SK-N-SH (cell line): ENCODE measurements around the gene MRPS18A. TPM values are rescaled to one million over a fixed set of nuclear protein-coding genes. Genes with fewer than 3 reads are reported as not detected.

Source experiments
- CTCF ChIA-PET: fragments of 300-600, 350-600 bp; formaldehyde crosslinking; extraction: SDS; loops from one replicate; lab custom pipeline; 2021; lab: Yijun Ruan, JAX
- POLR2A ChIA-PET: fragments of 350-600 bp; sonication (Branson Sonifier 250); formaldehyde crosslinking; extraction: SDS; loops from one replicate; lab custom pipeline; 2020; ENCODE audit warnings: antibody characterized with exemption, inconsistent platforms; lab: Yijun Ruan, JAX
- DNase-seq: peaks from one replicate; pipeline ENCODE4 v3.0.0; 2012
- H2AFZ ChIP-seq: fragments of 200-600 bp; sonication (generic); 2 replicates; pipeline ENCODE4 v1.8.1; 2016; ENCODE audit warnings: antibody characterized with exemption, mild to moderate bottlenecking, low read depth
- H3F3A ChIP-seq: fragments of 200-600 bp; sonication (generic); replicated peaks from 2 replicates; pipeline ENCODE3; 2016; ENCODE audit warnings: antibody characterized with exemption, mild to moderate bottlenecking; ENCODE audit not compliant: insufficient read depth
- H3K27ac ChIP-seq, 2 experiments: fragments of 200-500 bp in 1 of 2; fragments of 200-600 bp in 1 of 2; sonication (Bioruptor generic) in 1 of 2; sonication (generic), shearing (Covaris generic) in 1 of 2; 2 replicates each; pipeline versions ENCODE4 v1.5.1 to v1.6.1; 2014 to 2016; ENCODE audit warnings: low read depth in 2 of 2, inconsistent platforms in 1 of 2, low read length in 1 of 2, mild to moderate bottlenecking in 1 of 2, mixed read lengths in 1 of 2
- H3K27me3 ChIP-seq: fragments of 200-600 bp; sonication (generic), shearing (Covaris generic); 2 replicates; pipeline ENCODE4 v1.6.1; 2016; ENCODE audit warnings: mixed run types; ENCODE audit not compliant: insufficient read depth
- H3K36me3 ChIP-seq, 2 experiments: fragments of 200-500 bp in 1 of 2; fragments of 200-600 bp in 1 of 2; sonication (Bioruptor generic) in 1 of 2; sonication (generic) in 1 of 2; replicated peaks in 1 of 2; 2 replicates each; pipeline versions ENCODE3 to v1.5.1; 2014 to 2016; ENCODE audit warnings: low read length in 1 of 2, mild to moderate bottlenecking in 1 of 2; ENCODE audit not compliant: insufficient read depth in 2 of 2, control insufficient read depth in 1 of 2
- H3K4me1 ChIP-seq, 2 experiments: fragments of 200-500 bp in 1 of 2; fragments of 200-600 bp in 1 of 2; sonication (Bioruptor generic) in 1 of 2; sonication (generic), shearing (Covaris generic) in 1 of 2; 2 replicates each; pipeline versions ENCODE4 v1.5.1 to v1.6.1; 2014 to 2016; ENCODE audit warnings: low read depth in 1 of 2, low read length in 1 of 2, mixed run types in 1 of 2; ENCODE audit not compliant: insufficient read depth in 2 of 2, control insufficient read depth in 1 of 2
- H3K4me2 ChIP-seq: fragments of 200-600 bp; sonication (generic), shearing (Covaris generic); 2 replicates; pipeline ENCODE4 v1.6.1; 2017; ENCODE audit warnings: mixed run types
- H3K4me3 ChIP-seq, 2 experiments: fragments of 200-500 bp in 1 of 2; fragments of 200-600 bp in 1 of 2; sonication (Bioruptor generic) in 1 of 2; sonication (generic), shearing (Covaris generic) in 1 of 2; 2 replicates each; pipeline versions ENCODE4 v1.5.1 to v1.8.1; 2014 to 2016; ENCODE audit warnings: low read depth in 2 of 2, inconsistent platforms in 1 of 2, low read length in 1 of 2, mild to moderate bottlenecking in 1 of 2, mixed read lengths in 1 of 2, moderate library complexity in 1 of 2
- H3K79me2 ChIP-seq: fragments of 200-600 bp; sonication (generic); 2 replicates; pipeline ENCODE4 v1.8.1; 2017; ENCODE audit warnings: mild to moderate bottlenecking; ENCODE audit not compliant: insufficient read depth
- H3K9ac ChIP-seq: fragments of 200-600 bp; sonication (generic); 2 replicates; pipeline ENCODE4 v1.6.1; 2017; ENCODE audit warnings: mixed run types
- H3K9me2 ChIP-seq: fragments of 200-600 bp; sonication (generic); 2 replicates; pipeline ENCODE4 v1.6.1; 2017; ENCODE audit warnings: mixed run types
- H3K9me3 ChIP-seq: fragments of 200-600 bp; sonication (generic); 2 replicates; pipeline ENCODE4 v1.6.1; 2017; ENCODE audit warnings: mixed run types, mild to moderate bottlenecking, moderate library complexity
- H4K20me1 ChIP-seq: fragments of 200-600 bp; sonication (generic); 2 replicates; pipeline ENCODE4 v1.6.1; 2017; ENCODE audit warnings: mild to moderate bottlenecking, mixed run types; ENCODE audit not compliant: insufficient read depth
- FOSL2 ChIP-seq: IDR thresholded peaks from 2 replicates; pipeline ENCODE4 v1.4.0; 2012; ENCODE audit warnings: low read depth, mild to moderate bottlenecking, moderate library complexity, borderline replicate concordance
- FOXM1 ChIP-seq: IDR thresholded peaks from 2 replicates; pipeline ENCODE4 v1.4.0; 2012; ENCODE audit warnings: low read depth, mild to moderate bottlenecking
- GABPA ChIP-seq: IDR thresholded peaks from 2 replicates; pipeline ENCODE4 v1.4.0; 2012; ENCODE audit warnings: low read depth, mild to moderate bottlenecking
- JUND ChIP-seq: IDR thresholded peaks from 2 replicates; pipeline ENCODE4 v1.4.0; 2012
- MEF2A ChIP-seq: IDR thresholded peaks from 2 replicates; pipeline ENCODE4 v1.4.0; 2012; ENCODE audit warnings: low read depth, borderline replicate concordance
- MXI1 ChIP-seq: IDR thresholded peaks from 2 replicates; pipeline ENCODE4 v1.6.1; 2012; ENCODE audit warnings: mild to moderate bottlenecking, low read depth, low read length, improper control_type of control experiment
- NFIC ChIP-seq: IDR thresholded peaks from 2 replicates; pipeline ENCODE4 v1.4.0; 2012; ENCODE audit warnings: borderline replicate concordance
- NRF1 ChIP-seq: IDR thresholded peaks from 2 replicates; pipeline ENCODE4 v1.6.1; 2012; ENCODE audit warnings: low read depth, mild to moderate bottlenecking, low read length
- RCOR1 ChIP-seq: fragments of 150-350 bp; IDR thresholded peaks from 2 replicates; pipeline ENCODE4 v1.6.1; 2017; ENCODE audit warnings: antibody characterized with exemption, low read length
- RXRA ChIP-seq: IDR thresholded peaks from 2 replicates; pipeline ENCODE4 v1.4.0; 2012; ENCODE audit warnings: low read depth, mild to moderate bottlenecking, borderline replicate concordance
- SIN3A ChIP-seq: IDR thresholded peaks from 2 replicates; pipeline ENCODE4 v1.6.1; 2012; ENCODE audit warnings: low read depth, mild to moderate bottlenecking, low read length, moderate library complexity, borderline replicate concordance
- SMC3 ChIP-seq: IDR thresholded peaks from 2 replicates; pipeline ENCODE4 v1.6.1; 2012; ENCODE audit warnings: low read depth, low read length, improper control_type of control experiment
- TAF1 ChIP-seq: IDR thresholded peaks from 2 replicates; pipeline ENCODE4 v1.6.1; 2012; ENCODE audit warnings: low read depth, mild to moderate bottlenecking, low read length, moderate library complexity, borderline replicate concordance
- TCF12 ChIP-seq: IDR thresholded peaks from 2 replicates; pipeline ENCODE4 v1.4.0; 2012
- TEAD4 ChIP-seq: IDR thresholded peaks from 2 replicates; pipeline ENCODE4 v1.4.0; 2012; ENCODE audit warnings: mild to moderate bottlenecking, borderline replicate concordance; ENCODE audit not compliant: insufficient read depth
- WGBS: methylation state at CpG from one replicate; pipeline ENCODE4 v1.1.6; 2017; ENCODE audit warnings: low lambda C conversion rate; 5-methylcytosine and 5-hydroxymethylcytosine counted together
- polyA plus RNA-seq, 3 experiments: library from polyadenylated mRNA; depleted of rRNA; stranded (reverse); fragments of >200 nt; gene quantifications; 2 replicates each; pipeline ENCODE4 v1.2.3, GENCODE V29; 2012
- TF ChIP-seq, protein P1 (sequence below): fragments of 150-350 bp; IDR thresholded peaks from 2 replicates; pipeline ENCODE4 v1.6.1; 2016; ENCODE audit warnings: mild to moderate bottlenecking, low read depth, low read length
- TF ChIP-seq, protein P2 (sequence below): IDR thresholded peaks from 2 replicates; pipeline ENCODE4; 2012
- TF ChIP-seq, protein P3 (sequence below): fragments of 200-600 bp; sonication (generic); IDR thresholded peaks from 2 replicates; pipeline ENCODE4 v1.6.1; 2017; ENCODE audit warnings: antibody characterized with exemption, mild to moderate bottlenecking, moderate library complexity
- TF ChIP-seq, protein P4 (sequence below): IDR thresholded peaks from 2 replicates; pipeline ENCODE4 v1.6.1; 2012; ENCODE audit warnings: mild to moderate bottlenecking, low read depth, low read length, moderate library complexity

MRPS18A gene
- polyA plus RNA-seq, 1 of the 3 experiments (the other 2 are of a cell fraction) = 57.0 TPM

DNA sequence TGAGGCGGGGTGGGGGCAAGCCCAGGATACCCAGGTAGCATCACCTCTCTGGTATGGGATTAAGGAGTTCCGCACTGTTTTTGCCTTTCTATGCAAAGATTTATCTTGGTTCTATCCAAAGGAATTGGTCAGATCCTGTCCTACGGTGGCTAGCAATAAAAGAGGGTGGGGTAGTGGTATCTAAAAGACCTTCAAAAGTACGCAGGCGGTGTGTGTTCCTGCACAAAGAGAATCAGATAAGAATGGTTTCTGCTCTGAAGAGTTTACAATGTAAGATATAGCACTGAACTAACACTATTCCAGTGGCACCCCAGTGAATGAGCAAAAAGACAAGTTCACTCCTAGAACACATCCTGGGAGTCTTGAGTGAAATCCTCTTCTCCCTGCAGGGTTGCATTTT is 6.3 kb downstream of the MRPS18A start (continued):
- TF ChIP-seq, protein P1, sequence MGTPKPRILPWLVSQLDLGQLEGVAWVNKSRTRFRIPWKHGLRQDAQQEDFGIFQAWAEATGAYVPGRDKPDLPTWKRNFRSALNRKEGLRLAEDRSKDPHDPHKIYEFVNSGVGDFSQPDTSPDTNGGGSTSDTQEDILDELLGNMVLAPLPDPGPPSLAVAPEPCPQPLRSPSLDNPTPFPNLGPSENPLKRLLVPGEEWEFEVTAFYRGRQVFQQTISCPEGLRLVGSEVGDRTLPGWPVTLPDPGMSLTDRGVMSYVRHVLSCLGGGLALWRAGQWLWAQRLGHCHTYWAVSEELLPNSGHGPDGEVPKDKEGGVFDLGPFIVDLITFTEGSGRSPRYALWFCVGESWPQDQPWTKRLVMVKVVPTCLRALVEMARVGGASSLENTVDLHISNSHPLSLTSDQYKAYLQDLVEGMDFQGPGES = no peak
- TF ChIP-seq, protein P2, sequence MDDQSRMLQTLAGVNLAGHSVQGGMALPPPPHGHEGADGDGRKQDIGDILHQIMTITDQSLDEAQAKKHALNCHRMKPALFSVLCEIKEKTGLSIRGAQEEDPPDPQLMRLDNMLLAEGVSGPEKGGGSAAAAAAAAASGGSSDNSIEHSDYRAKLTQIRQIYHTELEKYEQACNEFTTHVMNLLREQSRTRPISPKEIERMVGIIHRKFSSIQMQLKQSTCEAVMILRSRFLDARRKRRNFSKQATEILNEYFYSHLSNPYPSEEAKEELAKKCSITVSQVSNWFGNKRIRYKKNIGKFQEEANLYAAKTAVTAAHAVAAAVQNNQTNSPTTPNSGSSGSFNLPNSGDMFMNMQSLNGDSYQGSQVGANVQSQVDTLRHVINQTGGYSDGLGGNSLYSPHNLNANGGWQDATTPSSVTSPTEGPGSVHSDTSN = no peak
- TF ChIP-seq FOSL2 (no peak), NFIC (no peak), MXI1 (no peak), RXRA (no peak), SIN3A (no peak), GABPA (no peak), RCOR1 (no peak), JUND (no peak), TAF1 (no peak), TCF12 (no peak)
- TF ChIP-seq, protein P3, sequence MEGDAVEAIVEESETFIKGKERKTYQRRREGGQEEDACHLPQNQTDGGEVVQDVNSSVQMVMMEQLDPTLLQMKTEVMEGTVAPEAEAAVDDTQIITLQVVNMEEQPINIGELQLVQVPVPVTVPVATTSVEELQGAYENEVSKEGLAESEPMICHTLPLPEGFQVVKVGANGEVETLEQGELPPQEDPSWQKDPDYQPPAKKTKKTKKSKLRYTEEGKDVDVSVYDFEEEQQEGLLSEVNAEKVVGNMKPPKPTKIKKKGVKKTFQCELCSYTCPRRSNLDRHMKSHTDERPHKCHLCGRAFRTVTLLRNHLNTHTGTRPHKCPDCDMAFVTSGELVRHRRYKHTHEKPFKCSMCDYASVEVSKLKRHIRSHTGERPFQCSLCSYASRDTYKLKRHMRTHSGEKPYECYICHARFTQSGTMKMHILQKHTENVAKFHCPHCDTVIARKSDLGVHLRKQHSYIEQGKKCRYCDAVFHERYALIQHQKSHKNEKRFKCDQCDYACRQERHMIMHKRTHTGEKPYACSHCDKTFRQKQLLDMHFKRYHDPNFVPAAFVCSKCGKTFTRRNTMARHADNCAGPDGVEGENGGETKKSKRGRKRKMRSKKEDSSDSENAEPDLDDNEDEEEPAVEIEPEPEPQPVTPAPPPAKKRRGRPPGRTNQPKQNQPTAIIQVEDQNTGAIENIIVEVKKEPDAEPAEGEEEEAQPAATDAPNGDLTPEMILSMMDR = no peak

DNA sequence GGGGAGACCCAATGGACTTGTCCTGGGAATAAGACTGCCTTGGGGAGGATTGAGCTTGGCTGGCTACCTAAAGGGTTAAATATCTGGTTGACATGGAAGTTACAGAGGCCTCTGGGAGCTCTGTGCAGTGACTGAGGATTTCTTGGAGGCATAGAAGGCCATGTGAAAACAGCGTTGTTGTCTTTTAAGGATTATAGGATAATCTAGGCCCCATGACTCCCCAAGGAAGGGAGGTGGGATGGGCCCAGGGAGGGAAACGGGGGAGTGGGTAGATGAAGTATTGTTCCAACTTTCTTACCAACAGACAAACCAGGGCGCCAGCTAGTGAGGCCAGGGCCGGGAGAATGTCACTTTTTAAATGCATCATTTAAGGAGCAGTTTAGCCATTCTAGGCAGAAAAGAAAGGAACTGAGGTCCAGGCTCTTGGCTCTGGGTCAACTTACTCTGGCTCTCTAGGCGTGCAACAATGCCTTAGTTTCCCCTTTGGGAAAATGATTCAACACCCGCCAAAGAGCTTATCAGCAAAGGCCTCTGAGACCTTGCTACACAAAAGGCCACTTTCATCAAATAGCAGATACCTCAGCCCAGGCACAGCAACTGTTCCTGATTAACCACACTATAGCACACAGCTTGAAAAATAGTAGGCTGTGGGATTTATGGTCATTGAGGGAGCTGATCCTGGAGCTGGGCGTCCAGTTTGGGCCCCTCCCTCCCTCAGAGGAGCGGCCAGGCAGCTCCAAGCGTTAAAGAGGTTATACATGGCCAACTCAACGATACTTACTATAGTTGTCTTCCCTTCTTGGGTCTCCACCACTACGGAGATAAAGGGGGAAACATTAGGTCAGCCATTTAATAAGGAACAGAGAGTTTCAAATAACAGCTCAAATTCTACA is 7.0 kb downstream of the MRPS18A start:
- WGBS = 93% methylated on average over 11 of the region's 11 CpGs
- no peak for DNase-seq
- ChIA-PET POLR2A (interaction anchor here (1.2 kb wide), 1 partner anchor 13 kb away, joined by 4 read pairs; no protein-coding TSS in a partner anchor), CTCF (interaction anchor here (1.1 to 1.6 kb wide), 4 partner anchors 12 to 398 kb away, joined by 3 to 8 read pairs (median 4); no protein-coding TSS in a partner anchor)
- H3K9ac ChIP-seq = no peak overlapping the region
- no peaks in the 10 kb centered on the region for H3K9me3 ChIP-seq
- H3K9me2 ChIP-seq = no peaks in the 10 kb centered on the region
- H4K20me1 ChIP-seq = peaks cover 37% of the 10 kb centered on the region
- no peak overlapping the region for H3K4me2 ChIP-seq
- H3K27me3 ChIP-seq = no peaks in the 10 kb centered on the region
- no peak overlapping the region for H3K27ac ChIP-seq
- peaks cover 0 to 5% of the 10 kb centered on the region in 2 experiments; a peak in 1 of 4 replicates for H3K4me1 ChIP-seq
- no peak overlapping the region for H2AFZ ChIP-seq
- H3K79me2 ChIP-seq = peaks cover 50% of the 10 kb centered on the region
- no peaks in the 10 kb centered on the region for H3F3A ChIP-seq
- peaks cover 25 to 62% of the 10 kb centered on the region in 2 experiments for H3K36me3 ChIP-seq
- no peak overlapping the region for H3K4me3 ChIP-seq
- TF ChIP-seq RCOR1 = no peak
- TF ChIP-seq RXRA = no peak
- TF ChIP-seq SIN3A = no peak
- TF ChIP-seq, protein P1 = no peak
- no peak for TF ChIP-seq FOXM1
- no peak for TF ChIP-seq NRF1
- no peak for TF ChIP-seq TEAD4
- TF ChIP-seq JUND = no peak
- no peak for TF ChIP-seq MEF2A
- TF ChIP-seq MXI1 = no peak
- TF ChIP-seq, protein P4, sequence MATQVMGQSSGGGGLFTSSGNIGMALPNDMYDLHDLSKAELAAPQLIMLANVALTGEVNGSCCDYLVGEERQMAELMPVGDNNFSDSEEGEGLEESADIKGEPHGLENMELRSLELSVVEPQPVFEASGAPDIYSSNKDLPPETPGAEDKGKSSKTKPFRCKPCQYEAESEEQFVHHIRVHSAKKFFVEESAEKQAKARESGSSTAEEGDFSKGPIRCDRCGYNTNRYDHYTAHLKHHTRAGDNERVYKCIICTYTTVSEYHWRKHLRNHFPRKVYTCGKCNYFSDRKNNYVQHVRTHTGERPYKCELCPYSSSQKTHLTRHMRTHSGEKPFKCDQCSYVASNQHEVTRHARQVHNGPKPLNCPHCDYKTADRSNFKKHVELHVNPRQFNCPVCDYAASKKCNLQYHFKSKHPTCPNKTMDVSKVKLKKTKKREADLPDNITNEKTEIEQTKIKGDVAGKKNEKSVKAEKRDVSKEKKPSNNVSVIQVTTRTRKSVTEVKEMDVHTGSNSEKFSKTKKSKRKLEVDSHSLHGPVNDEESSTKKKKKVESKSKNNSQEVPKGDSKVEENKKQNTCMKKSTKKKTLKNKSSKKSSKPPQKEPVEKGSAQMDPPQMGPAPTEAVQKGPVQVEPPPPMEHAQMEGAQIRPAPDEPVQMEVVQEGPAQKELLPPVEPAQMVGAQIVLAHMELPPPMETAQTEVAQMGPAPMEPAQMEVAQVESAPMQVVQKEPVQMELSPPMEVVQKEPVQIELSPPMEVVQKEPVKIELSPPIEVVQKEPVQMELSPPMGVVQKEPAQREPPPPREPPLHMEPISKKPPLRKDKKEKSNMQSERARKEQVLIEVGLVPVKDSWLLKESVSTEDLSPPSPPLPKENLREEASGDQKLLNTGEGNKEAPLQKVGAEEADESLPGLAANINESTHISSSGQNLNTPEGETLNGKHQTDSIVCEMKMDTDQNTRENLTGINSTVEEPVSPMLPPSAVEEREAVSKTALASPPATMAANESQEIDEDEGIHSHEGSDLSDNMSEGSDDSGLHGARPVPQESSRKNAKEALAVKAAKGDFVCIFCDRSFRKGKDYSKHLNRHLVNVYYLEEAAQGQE = no peak
- TF ChIP-seq SMC3 = no peak
